K562 (cell line): ENCODE results near the gene OR56B1. TPM values are rescaled to one million over a fixed set of nuclear protein-coding genes. Genes with fewer than 3 reads are reported as not detected.

ENCODE experiments used
- ATAC-seq: fragments of 200-7000 bp; cut with Tn5 transposase; 3 replicates; pipeline ENCODE4 v1.9.1; 2020; ENCODE audit warnings: moderate library complexity
- BruUV-seq: library from RNA; stranded (reverse); fragments of 400-500 nt; replicated peaks from 2 replicates; lab custom pipeline; 2021; lab: Mats Ljungman, UMichigan
- CTCF ChIA-PET: fragments of 300-600 bp; formaldehyde crosslinking; extraction: SDS; loops from one replicate; lab custom pipeline; 2021; ENCODE audit warnings: low intra/inter-chr PET ratio; lab: Yijun Ruan, JAX
- POLR2A ChIA-PET: fragments of 300-600, 350-650 bp; sonication (Branson Sonifier 250); formaldehyde crosslinking; extraction: SDS; loops from one replicate; lab custom pipeline; 2021; ENCODE audit warnings: antibody characterized with exemption, inconsistent platforms; lab: Yijun Ruan, JAX
- DNase-seq, 4 experiments: peaks; one replicate each; pipeline versions ENCODE4 v3.0.0 to v3.0.0-alpha.2; 2011 to 2018; ENCODE audit warnings: low spot score in 3 of 4, mixed read lengths in 3 of 4; ENCODE audit errors: extremely low read depth in 1 of 4
- FAIRE-seq: peaks from 2 replicates; lab custom pipeline; 2011; peaks lifted over from hg19 to GRCh38; lab: Jason Lieb, UNC
- H2AFZ ChIP-seq: 2 replicates; pipeline ENCODE4 v1.6.0; 2011; ENCODE audit warnings: low read depth, low read length, control low read depth, inconsistent platforms
- H3K27ac ChIP-seq: fragments of 200-600 bp; 3 replicates; pipeline ENCODE4 v1.8.0; 2011; ENCODE audit warnings: low read depth, mild to moderate bottlenecking, control low read depth, inconsistent platforms, low read length, moderate library complexity, mixed read lengths; ENCODE audit errors: extremely low read depth
- H3K27me3 ChIP-seq, 2 experiments: fragments of 300-600 bp in 1 of 2; 2 replicates in 1 of 2; 3 replicates in 1 of 2; pipeline versions ENCODE4 v1.6.0 to v1.8.0; 2011; ENCODE audit warnings: inconsistent platforms in 2 of 2, low read length in 2 of 2, mild to moderate bottlenecking in 1 of 2, mixed read lengths in 1 of 2, moderate library complexity in 1 of 2; ENCODE audit not compliant: control insufficient read depth in 2 of 2, insufficient read depth in 2 of 2
- H3K36me3 ChIP-seq: fragments of 300-600 bp; 3 replicates; pipeline ENCODE4 v1.8.0; 2011; ENCODE audit warnings: mild to moderate bottlenecking, low read length, inconsistent platforms; ENCODE audit not compliant: control insufficient read depth, insufficient read depth
- H3K4me1 ChIP-seq, 2 experiments: fragments of 200-600 bp in 1 of 2; replicated peaks in 1 of 2; 2 replicates in 1 of 2; 3 replicates in 1 of 2; pipeline versions ENCODE4 v1.5.1 to v1.8.0; 2011; ENCODE audit warnings: inconsistent platforms in 2 of 2, low read length in 2 of 2, mild to moderate bottlenecking in 1 of 2, mixed read lengths in 1 of 2, moderate library complexity in 1 of 2; ENCODE audit not compliant: control insufficient read depth in 2 of 2, insufficient read depth in 2 of 2
- H3K4me2 ChIP-seq: 2 replicates; pipeline ENCODE4 v1.6.1; 2011; ENCODE audit warnings: low read length, control low read depth, inconsistent platforms, mixed read lengths; ENCODE audit not compliant: insufficient read depth
- H3K4me3 ChIP-seq: fragments of 200-600 bp; sonication (generic), shearing (Covaris generic); 2 replicates; pipeline ENCODE4 v1.5.1; 2016; ENCODE audit warnings: control low read depth, inconsistent platforms
- H3K79me2 ChIP-seq: fragments of 200-600 bp; 3 replicates; pipeline ENCODE4 v1.8.0; 2011; ENCODE audit warnings: low read length, inconsistent platforms; ENCODE audit not compliant: control insufficient read depth, insufficient read depth
- H3K9ac ChIP-seq, 2 experiments: 2 replicates each; pipeline versions ENCODE4 v1.6.0 to v1.6.1; 2011; ENCODE audit warnings: low read depth in 2 of 2, low read length in 2 of 2, control low read depth in 1 of 2, inconsistent platforms in 1 of 2, mild to moderate bottlenecking in 1 of 2, mixed read lengths in 1 of 2; ENCODE audit not compliant: insufficient read depth in 1 of 2
- H3K9me1 ChIP-seq: one replicate; pipeline ENCODE4 v1.6.0; 2011; ENCODE audit warnings: inconsistent platforms, mild to moderate bottlenecking, low read length, moderate library complexity; ENCODE audit not compliant: control insufficient read depth, insufficient read depth
- H3K9me3 ChIP-seq: replicated peaks from 2 replicates; pipeline ENCODE4 v1.5.1; 2011; ENCODE audit warnings: low read depth, low read length, inconsistent platforms; ENCODE audit not compliant: control insufficient read depth, insufficient read depth
- H4K20me1 ChIP-seq: replicated peaks from 2 replicates; pipeline ENCODE4 v1.6.1; 2011; ENCODE audit warnings: low read length, inconsistent platforms, mixed read lengths; ENCODE audit not compliant: control insufficient read depth, insufficient read depth
- CEBPG ChIP-seq, 3 experiments: fragments of 200-800 bp in 1 of 3; sonication (Bioruptor generic) in 1 of 3; sonication (generic) in 1 of 3; formaldehyde crosslinking in 1 of 3; IDR thresholded peaks in 2 of 3; conservative IDR thresholded peaks in 1 of 3; 2 replicates each; pipeline versions ENCODE4 v1.6.1 to v1.8.0; 2016 to 2022; ENCODE audit warnings: missing compliant biosample characterization in 2 of 3, missing genetic modification characterization in 2 of 3, mild to moderate bottlenecking in 1 of 3, missing genetic modification reagents in 1 of 3
- CTCF ChIP-seq, 3 experiments: IDR thresholded peaks in 2 of 3; conservative IDR thresholded peaks in 1 of 3; 2 replicates each; pipeline ENCODE4 v1.5.1; 2011 to 2012; ENCODE audit warnings: low read length in 3 of 3, mild to moderate bottlenecking in 3 of 3, control low read depth in 2 of 3, improper control_type of control experiment in 1 of 3, inconsistent platforms in 1 of 3, low read depth in 1 of 3, mixed read lengths in 1 of 3, moderate library complexity in 1 of 3; ENCODE audit not compliant: insufficient read depth in 2 of 3
- FOXK2 ChIP-seq, 2 experiments: fragments of 450-650 bp; IDR thresholded peaks in 1 of 2; conservative IDR thresholded peaks in 1 of 2; 2 replicates each; pipeline ENCODE4 v1.6.1; 2016; ENCODE audit warnings: low read depth in 2 of 2, mild to moderate bottlenecking in 1 of 2
- HNRNPL ChIP-seq: fragments of 200-400 bp; formaldehyde crosslinking; IDR thresholded peaks from 2 replicates; pipeline ENCODE4 v1.6.1; 2017; ENCODE audit warnings: low read depth, mild to moderate bottlenecking, low read length
- RAD21 ChIP-seq, 2 experiments: fragments of 250-450 bp in 1 of 2; fragments of 450-650 bp in 1 of 2; sonication (Bioruptor Pico) in 1 of 2; formaldehyde crosslinking in 1 of 2; IDR thresholded peaks in 1 of 2; conservative IDR thresholded peaks in 1 of 2; 2 replicates each; pipeline versions ENCODE4 v1.4.0 to v1.8.0; 2020 to 2022; ENCODE audit warnings: mild to moderate bottlenecking in 2 of 2, moderate library complexity in 1 of 2
- ZNF239 ChIP-seq: fragments of 250-450 bp; sonication (Bioruptor Pico); IDR thresholded peaks from 2 replicates; pipeline ENCODE4 v1.4.0; 2020; ENCODE audit warnings: mild to moderate bottlenecking
- ZNF57 ChIP-seq: fragments of 450-650 bp; formaldehyde crosslinking; IDR thresholded peaks from 2 replicates; pipeline ENCODE4 v1.4.0; 2020; ENCODE audit warnings: mild to moderate bottlenecking, moderate library complexity
- WGBS: fragments of 100-300 bp; shearing (Covaris generic); methylation state at CpG from one replicate; pipeline ENCODE4 v1.1.6; 2016; ENCODE audit warnings: low coverage, mixed read lengths; ENCODE audit not compliant: insufficient coverage; ENCODE audit errors: missing lambda C conversion rate; 5-methylcytosine and 5-hydroxymethylcytosine counted together
- in situ Hi-C: fragments of 300-500 bp; cut with MboI; formaldehyde crosslinking; loops from 4 replicates; pipeline ENCODE4 v1.15.0; 2018; ENCODE audit warnings: inconsistent platforms, mixed read lengths
- intact Hi-C: fragments of 100-400 bp; cut with micrococcal nuclease; formaldehyde crosslinking; loops from 2 replicates; pipeline ENCODE4 v1.14.2; 2022
- polyA plus RNA-seq, 8 experiments: library from polyadenylated mRNA; depleted of rRNA in 4 of 8; stranded (reverse) in 5 of 8; unstranded in 3 of 8; fragments of >200 nt; fragmentation: Nextera tagmentation in 2 of 8; fragmentation: Illumina TruSeq in 1 of 8; extraction: Ambion mirVana in 2 of 8; extraction: Trizol in 1 of 8; gene quantifications; 2 replicates each; pipeline versions ENCODE4 v1.2.1 to v1.2.3, GENCODE V29; 2011 to 2014; ENCODE audit warnings: inconsistent platforms in 1 of 8, missing spikeins in 1 of 8
- total RNA-seq, 7 experiments: library from RNA; depleted of rRNA in 6 of 7; stranded (reverse); fragments of >200 nt in 6 of 7; fragmentation: Illumina TruSeq in 2 of 7; extraction: Trizol in 2 of 7; gene quantifications; 2 replicates each; pipeline versions ENCODE4 v1.2.1 to v1.2.3, GENCODE V29; 2011 to 2021; ENCODE audit warnings: low replicate concordance in 1 of 7
- TF ChIP-seq, protein P1 (sequence below): sonication (generic); IDR thresholded peaks from 2 replicates; pipeline ENCODE4 v1.6.1; 2016

The OR56B1 gene
- total and polyA plus RNA-seq, 9 of the 15 experiments (the other 6 are each of a cell fraction or from before 2014, with no cell fraction given) = not detected

GRCh38 chr11:5712507-5712906, 23.7 kb upstream of the OR56B1 start (continued):
- TF ChIP-seq RAD21 (CRISPR knock-in tag; conservative IDR thresholded peaks at IDR 0.05 in 1 of 2, IDR thresholded peaks at IDR 0.05 in 1 of 2) = peak in 1 of 2 experiments; percentile 61; a peak in 2 of 4 replicates
- TF ChIP-seq FOXK2 (conservative IDR thresholded peaks at IDR 0.05 in 1 of 2, IDR thresholded peaks at IDR 0.05 in 1 of 2; ENCODE audit: low read depth in 2 of 2) = no peak
- peak in 2 of 3 experiments; percentile 18 to 53; a peak in 3 of 6 replicates for TF ChIP-seq CTCF (IDR thresholded peaks at IDR 0.05 in 2 of 3, conservative IDR thresholded peaks at IDR 0.05 in 1 of 3; ENCODE audit: insufficient read depth in 2 of 3, low read depth in 1 of 3, low read length in 3 of 3)
- no peak for TF ChIP-seq ZNF57
- TF ChIP-seq CEBPG (CRISPR knock-in tag; IDR thresholded peaks at IDR 0.05) = no peak
- 0 out of 4 replicates have a peak, but pooled peaks of 1 of the 2 experiments have one; percentile 28 for TF ChIP-seq CEBPG (tag; conservative IDR thresholded peaks at IDR 0.05 in 1 of 2, IDR thresholded peaks at IDR 0.05 in 1 of 2)

GRCh38 chr11:5713695-5714094, 22.6 kb upstream of the OR56B1 start:
- Histone ChIP-seq H4K20me1 (no peaks in the 10 kb centered on the region), H3K79me2 (no peaks in the 10 kb centered on the region), H3K9me1 (no peaks in the 10 kb centered on the region), H2AFZ (no peak overlapping the region), H3K4me3 (no peak overlapping the region), H3K9ac (no peak overlapping the region), H3K27me3 (peaks cover 1 to 8% of the 10 kb centered on the region in 2 experiments; a peak in 4 of 5 replicates), H3K4me1 (no peaks in the 10 kb centered on the region), H3K36me3 (no peaks in the 10 kb centered on the region), H3K27ac (no peak overlapping the region), H3K9me3 (no peaks in the 10 kb centered on the region), H3K4me2 (no peak overlapping the region)
- no peak for TF ChIP-seq HNRNPL
- TF ChIP-seq, protein P1, sequence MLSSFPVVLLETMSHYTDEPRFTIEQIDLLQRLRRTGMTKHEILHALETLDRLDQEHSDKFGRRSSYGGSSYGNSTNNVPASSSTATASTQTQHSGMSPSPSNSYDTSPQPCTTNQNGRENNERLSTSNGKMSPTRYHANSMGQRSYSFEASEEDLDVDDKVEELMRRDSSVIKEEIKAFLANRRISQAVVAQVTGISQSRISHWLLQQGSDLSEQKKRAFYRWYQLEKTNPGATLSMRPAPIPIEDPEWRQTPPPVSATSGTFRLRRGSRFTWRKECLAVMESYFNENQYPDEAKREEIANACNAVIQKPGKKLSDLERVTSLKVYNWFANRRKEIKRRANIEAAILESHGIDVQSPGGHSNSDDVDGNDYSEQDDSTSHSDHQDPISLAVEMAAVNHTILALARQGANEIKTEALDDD = peak; percentile 77
- peak; percentile 44; the same call in 1 of the 2 replicates for TF ChIP-seq ZNF239 (CRISPR knock-in tag)
- no TSS peak for BruUV-seq
- ATAC-seq (peak; percentile 59; the same call in 2 of the 3 replicates), DNase-seq (peak in 1 of 4 experiments; percentile 23), FAIRE-seq (no peak)
- ChIA-PET POLR2A (interaction anchor here (0.7 to 1.2 kb wide), 2 partner anchors 14 to 503 kb away, joined by 3 read pairs; no protein-coding TSS in a partner anchor), CTCF (no interaction called here)
- in situ Hi-C loops = no loop called here
- 9% methylated on average over 5 of the region's 5 CpGs for WGBS
- intact Hi-C loops = loop anchor here (5.0 kb wide), 1 partner anchor 106 kb away; no protein-coding TSS in a partner anchor
